Effector memory CD4-positive, alpha-beta T cell (primary cell): ENCODE data around the gene ZCCHC17.
A peak's percentile ranks its signal among the peaks of the same experiment; 100 is the strongest.

Source experiments
- DNase-seq, 3 donors: peaks; one replicate each; pipeline ENCODE4 v3.0.0-alpha.2; 2020
- H3K27ac ChIP-seq: 2 replicates; pipeline ENCODE4 v1.7.0; 2013; ENCODE audit warnings: mild to moderate bottlenecking, low read length, moderate library complexity; ENCODE audit not compliant: insufficient read depth, poor library complexity, severe bottlenecking
- H3K27me3 ChIP-seq: replicated peaks from 2 replicates; pipeline ENCODE4 v1.7.0; 2013; ENCODE audit warnings: mild to moderate bottlenecking, low read length; ENCODE audit not compliant: insufficient read depth, control insufficient read depth, poor library complexity, severe bottlenecking
- H3K36me3 ChIP-seq: 2 replicates; pipeline ENCODE4 v1.7.0; 2013; ENCODE audit warnings: mild to moderate bottlenecking, low read length, moderate library complexity; ENCODE audit not compliant: control insufficient read depth, insufficient read depth
- H3K4me1 ChIP-seq: 2 replicates; pipeline ENCODE4 v1.7.0; 2013; ENCODE audit warnings: low read length, mild to moderate bottlenecking; ENCODE audit not compliant: control insufficient read depth, insufficient read depth, poor library complexity, severe bottlenecking
- H3K4me3 ChIP-seq: 2 replicates; pipeline ENCODE4 v1.7.0; 2013; ENCODE audit warnings: low read length, low read depth, mild to moderate bottlenecking; ENCODE audit not compliant: insufficient read depth, poor library complexity, severe bottlenecking
- H3K9me3 ChIP-seq: 2 replicates; pipeline ENCODE4 v1.7.0; 2013; ENCODE audit warnings: mild to moderate bottlenecking, low read length, moderate library complexity; ENCODE audit not compliant: control insufficient read depth

Gene ZCCHC17

DNA sequence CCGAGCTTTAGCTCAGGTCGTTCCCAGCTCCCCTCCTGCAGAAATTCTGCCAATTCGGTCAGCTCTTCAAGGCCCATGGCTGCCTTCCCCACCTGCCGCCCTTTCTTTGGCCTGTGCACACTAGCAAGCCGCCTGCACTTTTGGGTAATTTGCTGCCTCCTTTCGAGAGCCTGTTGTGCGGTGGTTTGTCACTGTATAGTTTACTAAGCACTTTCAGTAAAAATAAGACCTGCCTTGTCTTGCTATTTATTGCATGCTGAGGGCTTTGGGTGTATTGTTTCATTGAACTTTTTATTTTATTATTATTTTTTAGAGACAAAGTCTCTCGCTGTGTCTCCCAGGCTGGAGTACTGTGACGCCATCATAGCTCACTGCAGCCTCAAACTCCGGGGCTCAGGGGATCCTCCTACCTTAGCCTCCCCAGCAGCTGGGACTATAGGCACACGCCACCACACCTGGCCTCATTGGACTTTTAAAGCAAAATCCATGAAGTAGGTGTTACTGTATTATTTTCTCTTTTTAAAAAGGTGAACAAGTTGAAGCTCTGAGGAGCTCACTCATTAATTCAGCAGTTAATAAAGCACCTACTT, 77.2 kb downstream of the ZCCHC17 start:
- Histone ChIP-seq H3K27me3 (no peaks in the 10 kb centered on the region), H3K9me3 (no peaks in the 10 kb centered on the region), H3K27ac (no peak overlapping the region), H3K4me3 (peak overlapping the region; percentile 39), H3K36me3 (no peaks in the 10 kb centered on the region), H3K4me1 (peaks cover 11% of the 10 kb centered on the region)
- DNase-seq, result no peak

GRCh38 chr1:31374511-31375196, 77.8 kb downstream of the ZCCHC17 start:
- Histone ChIP-seq H3K36me3 (no peaks in the 10 kb centered on the region), H3K9me3 (no peaks in the 10 kb centered on the region), H3K27me3 (no peaks in the 10 kb centered on the region), H3K27ac (no peak overlapping the region), H3K4me1 (peaks cover 11% of the 10 kb centered on the region), H3K4me3 (no peak overlapping the region)
- DNase-seq, result no peak

GRCh38 chr1:31376375-31377134, 79.7 kb downstream of the ZCCHC17 start:
- Histone ChIP-seq H3K4me1 (peaks cover 11% of the 10 kb centered on the region), H3K27me3 (no peaks in the 10 kb centered on the region), H3K9me3 (no peaks in the 10 kb centered on the region), H3K36me3 (no peaks in the 10 kb centered on the region), H3K4me3 (no peak overlapping the region), H3K27ac (no peak overlapping the region)
- DNase-seq, result no peak

DNA sequence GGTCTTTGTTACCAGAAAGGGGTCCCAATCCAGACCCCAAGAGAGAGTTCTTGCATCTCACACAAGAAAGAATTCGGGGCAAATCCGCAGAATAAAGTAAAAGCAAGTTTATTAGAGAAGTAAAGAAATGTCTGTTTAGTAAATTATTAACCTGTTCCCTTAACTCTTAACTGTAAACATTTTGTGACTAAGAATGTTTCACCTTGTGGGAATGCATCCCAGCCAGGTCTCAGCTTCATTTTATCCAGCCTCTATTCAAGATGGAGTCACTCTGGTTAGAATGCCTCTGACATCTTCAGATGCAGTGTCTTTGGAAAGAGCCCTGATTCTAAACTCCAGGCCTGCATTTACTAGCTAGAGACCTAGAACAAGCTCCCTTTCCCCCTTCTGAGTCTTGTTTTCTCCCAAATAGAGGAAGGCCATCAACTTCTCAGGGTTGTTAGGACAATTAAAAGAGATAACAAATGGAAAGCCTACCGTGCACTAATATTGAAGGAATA, 80.6 kb downstream of the ZCCHC17 start:
- H3K9me3 ChIP-seq, result no peaks in the 10 kb centered on the region
- H3K4me3 ChIP-seq, result no peak overlapping the region
- no peaks in the 10 kb centered on the region for H3K27me3 ChIP-seq
- H3K36me3 ChIP-seq, result no peaks in the 10 kb centered on the region
- no peak overlapping the region for H3K27ac ChIP-seq
- peaks cover 11% of the 10 kb centered on the region for H3K4me1 ChIP-seq
- no peak for DNase-seq

- H3K27me3 ChIP-seq, result no peaks in the 10 kb centered on the region
- H3K9me3 ChIP-seq, result no peaks in the 10 kb centered on the region
- peaks cover 7% of the 10 kb centered on the region for H3K4me1 ChIP-seq
- no peak overlapping the region for H3K27ac ChIP-seq
- H3K36me3 ChIP-seq, result no peaks in the 10 kb centered on the region
- DNase-seq, result no peak
- no peak overlapping the region for H3K4me3 ChIP-seq
These were observed 81.2 kb downstream of the ZCCHC17 start for GRCh38 chr1:31378001-31378400.

DNA sequence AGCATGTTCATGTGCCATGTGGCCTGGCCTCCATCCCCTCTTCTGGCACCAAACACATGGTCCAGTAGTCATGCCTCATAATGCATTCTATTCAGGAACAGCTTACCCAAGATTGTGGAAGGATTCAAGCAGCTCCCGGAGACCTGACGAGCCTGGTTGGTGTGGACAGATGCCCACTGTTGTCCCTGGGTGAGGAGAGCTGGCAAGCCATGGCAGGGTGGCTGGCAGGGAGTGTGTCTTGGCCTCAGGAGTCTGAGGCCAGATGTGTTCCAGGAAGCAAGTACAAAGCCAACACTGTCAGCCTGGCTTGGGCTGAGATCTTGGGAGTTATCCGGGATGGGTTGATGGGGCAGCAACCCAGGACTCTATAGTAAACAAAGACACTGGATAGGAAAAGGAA, 83.3 kb downstream of the ZCCHC17 start:
- H3K9me3 ChIP-seq, result no peaks in the 10 kb centered on the region
- no peak overlapping the region for H3K4me3 ChIP-seq
- no peaks in the 10 kb centered on the region for H3K4me1 ChIP-seq
- no peaks in the 10 kb centered on the region for H3K36me3 ChIP-seq
- no peak for DNase-seq
- H3K27me3 ChIP-seq, result no peaks in the 10 kb centered on the region
- H3K27ac ChIP-seq, result no peak overlapping the region

DNA sequence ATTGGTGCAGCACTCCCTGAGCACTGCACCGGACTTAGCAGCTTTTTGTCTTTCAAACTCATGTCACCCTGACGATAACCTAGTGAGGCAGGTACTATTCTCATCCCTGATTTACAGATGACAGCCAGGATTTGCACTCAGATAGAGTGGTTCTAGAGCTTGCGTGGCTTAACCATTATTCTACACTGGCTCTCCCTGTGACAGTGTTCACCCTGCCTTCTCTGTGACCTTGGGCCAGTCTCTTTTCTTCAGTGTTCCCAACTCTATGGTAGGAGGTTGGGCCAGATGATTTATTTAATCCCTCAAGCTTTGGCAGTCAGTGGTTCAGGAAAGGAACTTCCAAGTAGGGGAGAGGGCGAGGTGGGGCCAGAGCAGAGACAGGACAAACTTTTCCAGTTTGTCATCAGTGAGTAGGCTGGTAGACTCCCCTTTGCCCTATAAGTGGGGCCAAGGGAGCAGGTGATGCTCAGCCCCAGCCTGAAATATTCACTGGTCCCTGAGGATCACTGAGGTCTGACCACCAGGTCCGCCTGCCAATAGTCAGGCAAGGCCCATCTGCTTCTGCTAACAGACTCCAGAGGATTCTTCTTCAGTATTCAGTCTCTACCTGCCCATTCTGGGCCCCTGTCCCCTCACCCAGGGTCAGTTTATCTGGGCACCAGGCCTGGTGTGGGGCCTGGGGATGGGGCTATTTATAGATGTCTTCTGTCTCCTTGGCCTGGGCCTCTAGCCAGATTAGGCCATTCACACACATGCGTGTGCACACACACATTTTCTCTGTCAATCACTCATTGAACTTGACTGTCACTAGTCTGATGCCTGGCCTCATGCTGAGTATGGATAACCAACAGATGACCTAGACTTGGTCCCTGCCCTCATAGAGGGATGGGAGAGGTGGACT, 84.8 kb downstream of the ZCCHC17 start:
- Histone ChIP-seq H3K4me1 (no peaks in the 10 kb centered on the region), H3K27me3 (no peaks in the 10 kb centered on the region), H3K4me3 (no peak overlapping the region), H3K36me3 (no peaks in the 10 kb centered on the region), H3K27ac (no peak overlapping the region), H3K9me3 (no peaks in the 10 kb centered on the region)
- DNase-seq, result no peak

- H3K9me3 ChIP-seq, result no peaks in the 10 kb centered on the region
- H3K4me1 ChIP-seq, result no peaks in the 10 kb centered on the region
- H3K4me3 ChIP-seq, result no peak overlapping the region
- DNase-seq, result no peak
- no peaks in the 10 kb centered on the region for H3K36me3 ChIP-seq
- no peaks in the 10 kb centered on the region for H3K27me3 ChIP-seq
- H3K27ac ChIP-seq, result no peak overlapping the region
These were observed 85.7 kb downstream of the ZCCHC17 start for GRCh38 chr1:31382379-31382989.

GRCh38 chr1:31383967-31384366, 87.1 kb downstream of the ZCCHC17 start:
- Histone ChIP-seq H3K9me3 (no peaks in the 10 kb centered on the region), H3K4me1 (no peaks in the 10 kb centered on the region), H3K4me3 (no peak overlapping the region), H3K36me3 (no peaks in the 10 kb centered on the region), H3K27ac (no peak overlapping the region), H3K27me3 (no peaks in the 10 kb centered on the region)
- no peak for DNase-seq
